NCI-H1092 treated with DMSO at 0.1 percent for 48 hours (cell line): Measurements from ENCODE around the gene SPATA32.

ENCODE experiments used
- DNase-seq: peaks from one replicate; lab custom pipeline; 2025; lab: John Stamatoyannopoulos, UW

The SPATA32 gene

DNA sequence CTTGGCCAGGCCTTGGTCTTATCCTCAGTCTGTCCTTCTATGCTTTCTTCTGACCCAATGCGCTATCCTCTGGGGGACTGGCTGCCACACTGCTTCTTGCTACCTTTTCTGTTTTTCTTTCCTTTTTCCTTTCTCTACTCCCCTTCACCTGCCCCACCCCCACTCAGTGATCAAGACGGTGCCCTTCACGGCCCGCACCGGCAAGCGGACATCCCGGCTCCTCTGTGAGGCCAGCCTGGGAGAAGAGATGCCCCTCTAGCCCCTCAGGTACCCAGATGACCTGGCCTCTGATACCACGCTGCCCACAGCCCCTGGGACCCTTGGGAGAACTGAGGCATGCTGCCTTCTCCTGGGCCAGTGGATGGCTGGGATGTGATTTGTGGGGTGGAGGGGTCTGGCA is 15.6 kb downstream of the SPATA32 start:
- no peak for DNase-seq

DNA sequence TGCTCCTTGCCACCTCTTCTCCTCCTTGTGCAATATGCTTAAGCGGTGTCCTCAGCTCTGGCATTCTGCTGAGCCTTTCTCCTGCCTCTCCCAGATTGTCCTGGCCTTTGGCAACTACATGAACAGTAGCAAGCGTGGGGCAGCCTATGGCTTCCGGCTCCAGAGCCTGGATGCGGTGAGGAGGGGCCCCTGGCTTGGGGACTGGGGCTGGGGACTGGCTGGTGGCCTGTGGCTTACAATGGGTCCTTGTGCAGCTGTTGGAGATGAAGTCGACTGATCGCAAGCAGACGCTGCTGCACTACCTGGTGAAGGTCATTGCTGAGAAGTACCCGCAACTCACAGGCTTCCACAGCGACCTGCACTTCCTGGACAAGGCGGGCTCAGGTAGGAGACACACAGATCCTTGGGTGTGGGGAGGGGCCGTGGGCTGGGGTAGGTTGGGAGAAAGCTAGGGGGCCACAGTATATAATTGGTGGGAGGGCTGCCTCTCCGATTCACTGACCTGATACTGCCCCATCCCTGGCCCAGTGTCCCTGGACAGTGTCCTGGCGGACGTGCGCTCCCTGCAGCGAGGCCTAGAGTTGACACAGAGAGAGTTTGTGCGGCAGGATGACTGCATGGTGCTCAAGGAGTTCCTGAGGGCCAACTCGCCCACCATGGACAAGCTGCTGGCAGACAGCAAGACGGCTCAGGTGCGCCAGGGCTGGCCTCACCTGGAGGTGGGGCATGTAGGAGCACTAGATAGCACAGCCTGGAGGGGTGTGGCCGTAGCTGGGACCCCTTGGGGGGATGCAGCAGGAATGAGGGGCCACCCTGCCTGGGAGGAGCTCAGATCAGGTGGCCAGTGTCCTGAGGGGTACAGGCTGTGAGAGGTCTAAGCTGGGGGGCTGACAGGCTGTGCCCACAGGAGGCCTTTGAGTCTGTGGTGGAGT is 16.9 kb downstream of the SPATA32 start:
- no peak for DNase-seq

DNA sequence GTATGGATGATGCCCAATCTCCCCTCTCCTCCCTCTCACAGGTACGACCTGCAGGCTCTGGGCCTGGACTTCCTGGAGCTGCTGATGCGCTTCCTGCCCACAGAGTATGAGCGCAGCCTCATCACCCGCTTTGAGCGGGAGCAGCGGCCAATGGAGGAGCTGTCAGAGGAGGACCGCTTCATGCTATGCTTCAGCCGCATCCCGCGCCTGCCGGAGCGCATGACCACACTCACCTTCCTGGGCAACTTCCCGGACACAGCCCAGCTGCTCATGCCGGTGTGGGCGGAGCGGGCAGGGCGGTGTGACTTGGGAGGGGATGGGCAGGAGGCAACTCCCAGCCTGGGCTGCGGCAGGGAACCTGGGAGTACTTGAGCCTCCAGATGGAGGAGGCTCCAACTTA is 18.1 kb downstream of the SPATA32 start:
- DNase-seq = no peak

- no peak for DNase-seq
These were observed 19.9 kb downstream of the SPATA32 start for GRCh38 chr17:45242029-45242414.

- no peak for DNase-seq
These were observed 20.4 kb downstream of the SPATA32 start for GRCh38 chr17:45241328-45242028.

GRCh38 chr17:45240905-45241327 is 21.0 kb downstream of the SPATA32 start:
- no peak for DNase-seq

DNA sequence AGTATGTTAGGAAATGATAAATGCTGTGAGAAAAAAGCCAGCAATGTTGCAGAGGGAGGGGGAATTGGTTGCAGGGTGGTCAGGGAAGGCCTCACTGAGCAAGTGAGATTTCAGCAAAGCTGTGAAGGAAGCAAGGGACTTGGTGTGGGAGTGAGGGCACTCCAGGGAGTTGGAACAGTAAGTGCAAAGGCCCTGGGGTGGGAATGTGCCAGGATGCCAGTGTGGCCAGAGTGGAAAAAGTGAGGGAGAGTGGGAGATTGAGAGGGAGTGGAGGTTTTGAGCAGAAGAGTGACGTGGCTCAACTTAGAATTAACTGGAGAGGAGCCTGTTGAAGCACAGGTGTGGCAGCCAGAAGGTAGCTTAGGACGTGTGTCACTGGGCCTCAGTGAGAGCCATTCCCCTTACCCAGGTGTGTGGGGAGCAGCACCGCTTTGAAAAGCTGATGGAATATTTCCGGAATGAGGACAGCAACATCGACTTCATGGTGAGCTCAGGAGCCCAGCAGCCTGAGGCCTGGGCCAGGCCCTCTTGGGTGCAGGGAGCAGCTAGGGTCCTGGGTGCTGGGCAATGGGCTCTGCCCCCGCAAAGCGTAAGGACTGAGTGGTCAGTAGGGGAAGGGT is 23.6 kb downstream of the SPATA32 start:
- DNase-seq = no peak

GRCh38 chr17:45237686-45238085 is 24.2 kb downstream of the SPATA32 start:
- no peak for DNase-seq

DNA sequence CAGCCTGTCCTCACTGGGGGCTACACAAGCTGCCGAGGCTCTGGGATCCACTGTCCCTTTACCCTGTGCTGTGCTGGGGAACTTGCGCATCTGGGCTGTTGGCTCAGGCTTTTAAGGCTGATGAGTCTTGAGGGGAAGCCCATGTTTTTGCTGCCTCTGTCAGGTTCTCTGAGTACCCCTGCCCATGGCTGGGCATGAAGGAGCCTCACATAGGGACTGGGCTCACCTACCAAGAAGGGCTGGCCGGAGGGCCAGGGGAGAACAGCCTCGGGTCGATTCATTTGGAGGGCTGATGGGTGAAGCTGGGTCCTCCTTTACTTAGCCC is 25.6 kb downstream of the SPATA32 start:
- DNase-seq = no peak

DNA sequence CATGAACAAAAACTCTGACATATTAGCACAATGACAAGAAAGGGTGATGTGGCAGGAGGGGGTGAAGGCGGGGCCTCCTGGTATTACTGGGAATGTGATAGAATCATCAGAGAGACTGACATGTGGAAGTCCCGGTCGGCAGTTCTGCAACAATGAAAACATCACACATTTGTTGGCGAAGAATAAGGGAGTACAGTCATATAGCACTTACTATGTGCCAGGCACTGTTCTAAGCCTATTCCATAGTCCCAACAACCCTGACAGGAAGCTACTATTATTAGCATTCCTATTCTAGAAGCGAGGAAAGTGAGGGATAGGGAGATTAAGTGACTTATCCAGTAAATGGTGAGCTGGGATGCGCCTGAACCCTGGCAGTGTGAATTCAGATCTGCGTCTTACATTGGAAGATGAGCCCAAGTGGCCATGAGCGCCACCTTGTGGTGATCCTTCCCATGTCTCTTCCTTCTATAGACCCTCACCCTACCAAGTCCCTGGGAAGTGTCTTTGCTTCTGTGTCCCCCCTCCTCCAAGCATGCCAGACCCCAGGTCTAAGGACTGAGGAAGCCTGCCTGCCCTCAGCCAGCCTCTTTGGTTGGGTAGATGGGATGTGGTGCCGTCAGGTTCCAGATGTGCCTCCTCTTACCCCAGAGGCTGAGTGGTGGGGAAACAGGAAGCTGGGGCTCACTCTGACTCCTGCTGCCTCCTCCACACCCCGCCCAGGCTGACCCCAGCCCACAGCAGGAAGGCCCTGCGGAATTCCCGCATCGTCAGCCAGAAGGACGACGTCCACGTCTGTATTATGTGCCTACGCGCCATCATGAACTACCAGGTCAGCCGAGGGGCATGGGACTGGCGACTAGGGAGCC is 26.2 kb downstream of the SPATA32 start:
- DNase-seq = peak; percentile 60

DNA sequence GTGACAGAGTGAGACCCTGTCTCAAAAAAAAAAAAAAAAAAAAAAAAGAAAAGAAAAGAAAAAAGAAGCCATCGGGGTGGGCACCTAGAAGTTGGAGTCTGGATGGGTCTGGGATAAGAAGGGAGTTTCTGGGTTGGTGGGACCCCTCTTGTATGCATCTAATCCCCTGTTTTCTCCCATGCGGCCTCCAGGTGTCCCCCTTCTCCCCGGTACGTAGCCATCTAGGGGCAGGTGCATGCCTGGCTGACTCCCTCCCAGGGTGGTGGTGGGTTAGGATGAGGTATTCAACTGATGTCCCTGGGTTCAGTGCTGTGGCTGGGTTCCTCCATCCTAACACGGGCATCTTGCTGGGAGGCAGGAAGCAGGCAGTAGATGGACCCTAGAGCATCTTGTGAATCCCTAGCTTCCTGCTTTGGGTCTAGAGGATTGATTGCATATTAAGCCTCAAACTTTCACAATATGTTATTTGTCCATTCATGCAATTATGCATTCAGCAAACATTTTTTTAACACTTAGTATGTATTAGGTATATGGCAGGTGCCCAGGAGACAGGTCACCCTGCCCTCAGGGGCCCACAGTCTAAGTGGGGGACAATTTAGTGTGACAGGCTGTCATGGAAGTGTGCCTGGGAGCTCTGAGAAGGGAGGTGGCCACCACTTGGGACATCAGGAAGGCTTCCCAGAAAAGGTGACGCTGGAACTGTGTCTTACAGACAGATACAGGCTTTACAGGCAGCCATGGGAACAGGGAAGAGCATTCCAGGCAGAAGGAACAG is 27.1 kb downstream of the SPATA32 start:
- peak; percentile 48 for DNase-seq

- DNase-seq = no peak
These were observed 28.4 kb downstream of the SPATA32 start for GRCh38 chr17:45233423-45233924.

GRCh38 chr17:45232514-45233422 is 29.1 kb downstream of the SPATA32 start:
- DNase-seq = no peak

DNA sequence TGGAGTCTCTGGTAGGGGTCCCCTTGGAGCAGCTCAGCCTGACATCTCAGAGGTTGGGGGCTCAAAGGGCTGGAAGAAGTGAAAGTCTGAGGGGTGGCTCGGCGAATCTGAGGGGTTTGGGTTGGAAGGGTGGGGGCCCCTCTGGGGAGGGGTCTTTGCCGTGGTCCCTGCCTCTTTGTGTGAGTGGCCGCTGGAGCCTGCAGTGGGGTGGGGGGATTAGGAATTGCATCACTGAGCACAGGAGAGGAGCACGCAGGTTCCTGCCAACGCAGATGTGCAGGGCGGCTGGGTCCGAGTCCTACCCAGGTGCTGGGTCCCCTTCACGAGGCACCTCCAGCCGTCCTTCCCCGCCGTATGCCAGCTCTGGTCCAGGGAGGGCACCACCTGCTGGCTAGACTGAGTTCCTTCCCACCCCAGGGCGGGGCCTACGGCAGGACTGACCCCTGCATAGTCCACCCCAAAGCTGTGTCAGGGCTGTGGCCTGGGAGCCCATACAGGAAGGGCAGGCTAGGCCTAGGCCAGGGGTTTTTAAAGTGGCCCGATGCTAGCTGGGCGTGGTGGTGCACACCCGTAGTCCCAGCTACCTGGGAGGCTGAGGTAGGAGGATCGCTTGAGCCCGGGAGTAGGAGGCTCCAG is 30.3 kb downstream of the SPATA32 start:
- DNase-seq = peak; percentile 89

DNA sequence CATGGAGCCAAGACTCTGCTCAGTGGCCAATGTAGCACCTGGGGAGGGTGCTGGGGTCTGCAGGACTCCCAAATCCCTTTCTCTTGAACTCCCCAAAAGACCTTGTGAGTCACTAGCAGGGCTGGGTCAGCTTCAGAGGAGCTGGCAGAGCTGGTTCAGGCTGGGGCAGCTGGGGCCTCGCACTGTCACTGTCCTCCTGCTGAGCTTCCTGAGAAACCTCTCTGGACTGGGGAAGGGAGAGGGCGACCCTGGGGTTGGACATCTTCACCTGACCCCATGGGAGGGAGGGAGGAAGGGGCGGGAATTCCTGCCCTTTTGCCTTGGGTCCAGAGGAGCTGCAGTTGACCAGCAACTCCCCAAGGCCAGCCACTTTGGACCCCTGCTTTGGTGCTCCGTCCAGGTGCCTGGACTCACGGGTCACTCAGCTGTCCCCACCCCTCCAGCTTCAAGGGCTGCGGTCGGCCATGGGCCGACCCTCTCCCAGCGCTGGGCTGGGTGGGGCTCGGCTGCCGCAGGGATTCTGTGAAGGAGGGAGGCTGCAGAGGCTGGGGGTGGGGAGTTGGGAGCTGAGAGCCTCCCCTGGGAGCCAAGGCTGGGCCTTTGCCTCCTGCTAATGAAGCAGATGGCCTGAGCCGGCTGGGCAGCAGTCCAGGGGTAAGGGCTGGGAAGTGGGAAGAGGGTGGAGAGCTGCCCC is 31.0 kb downstream of the SPATA32 start:
- peak; percentile 90 for DNase-seq

DNA sequence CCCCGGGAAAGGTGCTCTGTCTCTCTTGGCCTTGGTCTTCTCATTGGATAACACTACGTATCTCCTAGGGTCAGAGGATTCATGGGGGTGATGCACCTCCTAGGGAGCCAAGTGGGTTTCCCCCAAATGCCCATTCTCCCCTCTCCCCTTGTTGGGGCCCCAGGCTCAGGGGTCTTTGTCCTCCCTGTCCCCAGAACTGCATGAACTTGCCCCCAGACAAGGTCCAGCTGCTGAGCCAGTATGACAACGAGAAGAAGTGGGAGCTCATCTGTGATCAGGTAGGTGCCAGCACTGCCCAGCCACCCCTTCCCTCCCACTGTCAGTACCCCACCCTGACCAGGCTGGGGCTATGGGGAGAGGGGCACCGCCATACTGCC is 31.5 kb downstream of the SPATA32 start:
- DNase-seq = no peak

GRCh38 chr17:45229681-45230409 is 32.0 kb downstream of the SPATA32 start:
- no peak for DNase-seq
